Measurements from ENCODE around the gene TMEM143.
"Not testable (repeated sequence)": the region's sequence is repeated elsewhere in the genome, so short reads cannot be mapped to it uniquely, and the experiment has no call there.

Gene TMEM143

DNA sequence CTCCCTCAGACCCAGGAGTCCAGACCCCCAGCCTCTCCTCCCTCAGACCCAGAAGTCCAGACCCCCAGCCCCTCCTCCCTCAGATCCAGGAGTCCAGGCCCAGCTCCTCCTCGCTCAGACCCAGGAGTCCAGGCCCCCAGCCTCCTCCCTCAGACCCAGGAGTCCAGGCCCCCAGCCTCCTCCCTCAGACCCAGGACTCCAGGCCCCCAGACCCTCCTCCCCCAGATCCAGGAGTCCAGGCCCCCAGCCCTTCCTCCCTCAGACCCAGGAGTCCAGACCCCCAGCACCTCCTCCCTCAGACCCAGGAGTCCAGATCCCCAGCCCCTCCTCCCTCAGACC lies 28.2 kb upstream of the TMEM143 start:
- H3K4ac ChIP-seq (ENCODE audit: low read depth, low read length); DNase-seq; H2AK5ac ChIP-seq (ENCODE audit: low read length); H3K9ac ChIP-seq (ENCODE audit: low read length); H4K91ac ChIP-seq (ENCODE audit: low read depth, low read length); H4K8ac ChIP-seq (ENCODE audit: low read depth, low read length); H4K12ac ChIP-seq (ENCODE audit: low read depth, low read length); H2BK5ac ChIP-seq (ENCODE audit: low read depth, low read length, poor library complexity); H3K27ac ChIP-seq (ENCODE audit: low read depth, low read length); H3K4me2 ChIP-seq (ENCODE audit: low read length); H3K23ac ChIP-seq (ENCODE audit: low read length); H3K4me3 ChIP-seq (ENCODE audit: low read depth, low read length); H2AFZ ChIP-seq (ENCODE audit: insufficient read depth, low read length, poor library complexity); H3K14ac ChIP-seq (ENCODE audit: low read length); H2BK120ac ChIP-seq (ENCODE audit: insufficient read depth, low read length, poor library complexity); H3K9me3 ChIP-seq (ENCODE audit: insufficient read depth, low read depth, low read length); H2BK12ac ChIP-seq (ENCODE audit: low read length); H3K18ac ChIP-seq (ENCODE audit: low read length): not testable (repeated sequence)
- H3K4me1 ChIP-seq (ENCODE audit: control insufficient read depth in 1 of 2, insufficient read depth in 2 of 2, low read length in 2 of 2) = peaks cover 11 to 23% of the 10 kb centered on the region in 2 experiments
- no CpG with 5 or more reads among the region's 1 CpG for WGBS (ENCODE audit: extremely low coverage, insufficient coverage, insufficient read length)
- peaks cover 18% of the 10 kb centered on the region for H3K79me2 ChIP-seq (ENCODE audit: control insufficient read depth, insufficient read depth, low read length, poor library complexity)
- H3K27me3 ChIP-seq (ENCODE audit: insufficient read depth, low read length) = peaks cover 18% of the 10 kb centered on the region
- peaks cover 16 to 22% of the 10 kb centered on the region in 2 experiments for H3K36me3 ChIP-seq (ENCODE audit: control insufficient read depth in 1 of 2, insufficient read depth in 2 of 2, low read length in 2 of 2)
- H3K79me1 ChIP-seq (ENCODE audit: low read length) = peaks cover 27% of the 10 kb centered on the region

DNA sequence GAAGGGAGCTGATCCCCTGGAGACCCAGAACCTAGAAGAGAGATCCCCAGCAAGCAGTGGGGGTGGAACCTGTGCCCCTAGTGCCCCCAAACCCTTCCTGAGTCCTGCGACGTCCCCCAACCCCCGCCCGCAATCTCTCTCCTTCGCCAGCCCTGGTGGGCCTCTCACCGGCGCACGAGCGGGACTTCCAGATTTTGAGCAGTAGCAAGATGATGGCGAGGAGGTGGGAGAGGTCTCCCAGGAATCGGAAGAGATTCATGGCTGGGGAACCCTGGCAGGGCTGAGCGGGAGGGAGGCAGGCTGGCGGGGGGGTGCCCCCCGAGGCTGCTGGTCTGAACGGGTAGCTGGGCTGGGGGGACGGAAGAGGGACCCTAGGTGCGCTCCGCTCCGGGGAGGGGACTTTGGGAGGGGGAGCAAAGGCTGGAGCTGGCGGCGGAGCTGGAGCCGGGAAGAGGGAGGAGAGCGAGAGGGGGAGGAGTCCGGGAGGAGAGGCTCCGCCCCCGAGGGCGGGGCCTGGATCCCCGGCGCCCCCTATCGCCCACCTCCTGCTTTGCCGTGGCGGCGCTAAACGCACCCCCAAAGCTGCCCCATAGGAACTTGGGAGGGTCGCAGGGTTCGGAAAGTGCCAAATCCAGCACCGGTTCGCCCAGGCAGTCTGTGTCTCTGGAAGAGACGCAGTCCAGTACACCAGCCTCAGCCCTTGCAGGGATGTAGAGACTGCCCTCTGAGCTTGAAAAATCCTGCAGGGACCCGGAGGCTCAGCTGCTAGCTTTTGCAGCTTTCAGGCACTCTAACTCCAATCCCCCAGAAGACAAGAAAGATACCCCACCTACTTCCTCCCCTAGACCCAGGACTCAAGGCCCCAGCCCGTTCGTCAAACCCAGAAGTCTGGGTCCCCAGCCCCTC lies 27.6 kb upstream of the TMEM143 start, which contains the start of gene KDELR1:
Gene KDELR1 (minus strand): TSS at position 452 of the 906 bp plus-strand sequence. CDS start 193 bp downstream, at position 259.
- H3K79me1 ChIP-seq (ENCODE audit: low read length) = peaks cover 27% of the 10 kb centered on the region
- peak within 1 kb of the TSS; percentile 82 for H4K8ac ChIP-seq (ENCODE audit: low read depth, low read length)
- peak within 1 kb of the TSS; percentile 95 for H3K4ac ChIP-seq (ENCODE audit: low read depth, low read length)
- peaks cover 22 to 27% of the 10 kb centered on the region in 2 experiments for H3K36me3 ChIP-seq (ENCODE audit: control insufficient read depth in 1 of 2, insufficient read depth in 2 of 2, low read length in 2 of 2)
- H3K4me3 ChIP-seq (ENCODE audit: low read depth, low read length) = peak within 1 kb of the TSS; percentile 90
- DNase-seq = peak; percentile 66 to 79
- peaks cover 11 to 18% of the 10 kb centered on the region in 2 experiments for H3K4me1 ChIP-seq (ENCODE audit: control insufficient read depth in 1 of 2, insufficient read depth in 2 of 2, low read length in 2 of 2)
- peak within 1 kb of the TSS; percentile 97 for H4K91ac ChIP-seq (ENCODE audit: low read depth, low read length)
- H3K14ac ChIP-seq (ENCODE audit: low read length) = peak within 1 kb of the TSS; percentile 97
- peak within 1 kb of the TSS; percentile 85 for H2BK120ac ChIP-seq (ENCODE audit: insufficient read depth, low read length, poor library complexity)
- H3K23ac ChIP-seq (ENCODE audit: low read length) = no peak within 1 kb of the TSS
- H3K27ac ChIP-seq (ENCODE audit: low read depth, low read length) = peak within 1 kb of the TSS; percentile 60
- peak within 1 kb of the TSS; percentile 10 for H2BK12ac ChIP-seq (ENCODE audit: low read length)
- H3K9me3 ChIP-seq (ENCODE audit: insufficient read depth, low read depth, low read length) = peaks cover 2% of the 10 kb centered on the region
- peak within 1 kb of the TSS; percentile 90 for H3K4me2 ChIP-seq (ENCODE audit: low read length)
- H3K9ac ChIP-seq (ENCODE audit: low read length) = peak within 1 kb of the TSS; percentile 92
- peaks cover 18% of the 10 kb centered on the region for H3K79me2 ChIP-seq (ENCODE audit: control insufficient read depth, insufficient read depth, low read length, poor library complexity)
- H3K27me3 ChIP-seq (ENCODE audit: insufficient read depth, low read length) = peaks cover 18% of the 10 kb centered on the region
- H2AFZ ChIP-seq (ENCODE audit: insufficient read depth, low read length, poor library complexity) = peak within 1 kb of the TSS; percentile 9
- peak within 1 kb of the TSS; percentile 92 for H2BK5ac ChIP-seq (ENCODE audit: low read depth, low read length, poor library complexity)
- H2AK5ac ChIP-seq (ENCODE audit: low read length) = peak within 1 kb of the TSS; percentile 89
- peak within 1 kb of the TSS; percentile 74 for H4K12ac ChIP-seq (ENCODE audit: low read depth, low read length)
- no CpG with 5 or more reads among the region's 42 CpGs for WGBS (ENCODE audit: extremely low coverage, insufficient coverage, insufficient read length)
- H3K18ac ChIP-seq (ENCODE audit: low read length) = peak within 1 kb of the TSS; percentile 89

DNA sequence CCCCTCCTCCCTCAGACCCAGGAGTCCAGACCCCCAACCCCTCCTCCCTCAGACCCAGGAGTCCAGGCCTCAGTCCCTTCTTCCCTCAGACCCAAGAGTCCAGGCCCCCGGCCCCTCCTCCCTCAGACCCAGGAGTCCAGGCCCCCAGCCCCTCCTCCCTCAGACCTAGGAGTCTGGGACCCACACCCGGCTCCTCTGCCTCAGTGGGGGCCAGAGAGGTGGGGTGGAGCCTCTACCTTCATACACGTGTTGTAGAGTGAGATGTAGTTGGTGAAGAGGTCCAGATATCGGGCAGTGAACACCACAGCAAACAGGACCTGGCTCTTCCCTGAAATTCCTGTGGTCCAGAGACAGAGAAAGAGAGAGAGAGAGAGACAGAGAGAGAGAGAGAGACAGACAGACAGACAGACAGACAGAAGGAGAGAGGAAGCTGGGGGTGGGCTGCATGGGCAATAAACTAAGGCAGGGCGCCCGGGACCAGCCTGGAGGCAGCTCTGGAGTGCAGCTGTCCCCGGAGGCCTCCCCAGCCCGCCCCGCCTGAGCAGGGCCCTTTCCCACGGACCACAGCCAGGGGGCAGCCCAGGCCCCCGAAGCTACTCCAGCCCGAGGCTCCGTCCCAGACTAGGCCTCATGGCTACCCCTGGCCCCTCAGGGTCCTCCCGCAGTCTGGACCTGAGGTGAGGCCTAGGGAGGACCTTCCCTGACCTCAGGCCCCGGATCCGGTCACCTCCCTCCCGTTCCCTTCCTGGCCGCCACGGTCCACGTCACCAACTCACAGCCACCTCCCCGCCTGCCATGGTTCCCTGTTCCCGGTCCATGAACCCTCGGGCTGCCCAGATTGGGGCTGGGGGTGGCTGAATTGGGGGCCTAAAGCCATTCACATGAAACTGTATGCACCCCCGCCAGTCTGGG lies 26.7 kb upstream of the TMEM143 start:
- Histone ChIP-seq H3K36me3 (ENCODE audit: control insufficient read depth in 1 of 2, insufficient read depth in 2 of 2, low read length in 2 of 2) (peaks cover 30 to 35% of the 10 kb centered on the region in 2 experiments), H2BK12ac (ENCODE audit: low read length) (peak overlapping the region; percentile 10)

GRCh38 chr19:48386981-48387380 lies 23.2 kb upstream of the TMEM143 start:
- Histone ChIP-seq H3K79me1 (ENCODE audit: low read length) (peaks cover 11% of the 10 kb centered on the region), H2AFZ (ENCODE audit: insufficient read depth, low read length, poor library complexity) (no peak overlapping the region), H3K27me3 (ENCODE audit: insufficient read depth, low read length) (no peaks in the 10 kb centered on the region), H3K4me2 (ENCODE audit: low read length) (no peak overlapping the region), H2BK5ac (ENCODE audit: low read depth, low read length, poor library complexity) (no peak overlapping the region), H3K4me1 (ENCODE audit: control insufficient read depth in 1 of 2, insufficient read depth in 2 of 2, low read length in 2 of 2) (no peaks in the 10 kb centered on the region), H4K12ac (ENCODE audit: low read depth, low read length) (no peak overlapping the region), H2AK5ac (ENCODE audit: low read length) (no peak overlapping the region), H4K91ac (ENCODE audit: low read depth, low read length) (no peak overlapping the region), H2BK12ac (ENCODE audit: low read length) (no peak overlapping the region), H3K27ac (ENCODE audit: low read depth, low read length) (no peak overlapping the region), H3K4ac (ENCODE audit: low read depth, low read length) (no peak overlapping the region), H3K36me3 (ENCODE audit: control insufficient read depth in 1 of 2, insufficient read depth in 2 of 2, low read length in 2 of 2) (peaks cover 60 to 67% of the 10 kb centered on the region in 2 experiments), H4K8ac (ENCODE audit: low read depth, low read length) (no peak overlapping the region), H3K23ac (ENCODE audit: low read length) (no peak overlapping the region), H3K9ac (ENCODE audit: low read length) (no peak overlapping the region), H2BK120ac (ENCODE audit: insufficient read depth, low read length, poor library complexity) (no peak overlapping the region), H3K9me3 (ENCODE audit: insufficient read depth, low read depth, low read length) (no peaks in the 10 kb centered on the region), H3K14ac (ENCODE audit: low read length) (no peak overlapping the region), H3K18ac (ENCODE audit: low read length) (no peak overlapping the region), H3K4me3 (ENCODE audit: low read depth, low read length) (no peak overlapping the region), H3K79me2 (ENCODE audit: control insufficient read depth, insufficient read depth, low read length, poor library complexity) (peaks cover 14% of the 10 kb centered on the region)
- DNase-seq = no peak
- no CpG with 5 or more reads among the region's 3 CpGs for WGBS (ENCODE audit: extremely low coverage, insufficient coverage, insufficient read length)

More for the DNA sequence above, 26.7 kb upstream of the TMEM143 start:
- Histone ChIP-seq H2AK5ac (ENCODE audit: low read length) (peak overlapping the region; percentile 89), H4K8ac (ENCODE audit: low read depth, low read length) (peak overlapping the region; percentile 82), H3K4me1 (ENCODE audit: control insufficient read depth in 1 of 2, insufficient read depth in 2 of 2, low read length in 2 of 2) (peaks cover 8 to 15% of the 10 kb centered on the region in 2 experiments), H3K27me3 (ENCODE audit: insufficient read depth, low read length) (peaks cover 12% of the 10 kb centered on the region), H3K9me3 (ENCODE audit: insufficient read depth, low read depth, low read length) (peaks cover 2% of the 10 kb centered on the region), H4K12ac (ENCODE audit: low read depth, low read length) (peak overlapping the region; percentile 74), H2AFZ (ENCODE audit: insufficient read depth, low read length, poor library complexity) (peak overlapping the region; percentile 9), H3K4me2 (ENCODE audit: low read length) (peak overlapping the region; percentile 90), H3K27ac (ENCODE audit: low read depth, low read length) (peak overlapping the region; percentile 60), H4K91ac (ENCODE audit: low read depth, low read length) (peak overlapping the region; percentile 97), H3K23ac (ENCODE audit: low read length) (no peak overlapping the region), H2BK120ac (ENCODE audit: insufficient read depth, low read length, poor library complexity) (peak overlapping the region; percentile 85), H3K79me1 (ENCODE audit: low read length) (peaks cover 27% of the 10 kb centered on the region), H3K14ac (ENCODE audit: low read length) (peak overlapping the region; percentile 97), H3K18ac (ENCODE audit: low read length) (peak overlapping the region; percentile 89), H3K4me3 (ENCODE audit: low read depth, low read length) (peak overlapping the region; percentile 90), H3K9ac (ENCODE audit: low read length) (peak overlapping the region; percentile 92), H2BK5ac (ENCODE audit: low read depth, low read length, poor library complexity) (peak overlapping the region; percentile 92), H3K4ac (ENCODE audit: low read depth, low read length) (peak overlapping the region; percentile 95), H3K79me2 (ENCODE audit: control insufficient read depth, insufficient read depth, low read length, poor library complexity) (peaks cover 18% of the 10 kb centered on the region)
- DNase-seq = peak; percentile 68 to 74
- WGBS (ENCODE audit: extremely low coverage, insufficient coverage, insufficient read length) = no CpG with 5 or more reads among the region's 24 CpGs
